ENCODE measurements around the gene KLHL26.
A peak's percentile ranks its signal among the peaks of the same experiment; 100 is the strongest.

KLHL26 gene

GRCh38 chr19:18647807-18648206 lies 11.0 kb downstream of the KLHL26 start:
- DNase-seq (ENCODE audit: extremely low read depth, low read depth): no peak

GRCh38 chr19:18648973-18649315 lies 12.1 kb downstream of the KLHL26 start:
- DNase-seq (ENCODE audit: extremely low read depth, low read depth): no peak
- TF ChIP-seq CTCF (IDR thresholded peaks at IDR 0.05; ENCODE audit: low read depth, low read length): no peak

More at GRCh38 chr19:18647807-18648206, 11.0 kb downstream of the KLHL26 start:
- TF ChIP-seq CTCF (IDR thresholded peaks at IDR 0.05; ENCODE audit: low read depth, low read length): no peak

GRCh38 chr19:18649371-18650020 lies 12.7 kb downstream of the KLHL26 start:
- TF ChIP-seq CTCF (IDR thresholded peaks at IDR 0.05; ENCODE audit: low read depth, low read length): no peak
- no peak for DNase-seq (ENCODE audit: extremely low read depth, low read depth)

GRCh38 chr19:18650021-18650390 lies 13.2 kb downstream of the KLHL26 start:
- DNase-seq (ENCODE audit: extremely low read depth, low read depth): no peak
- no peak for TF ChIP-seq CTCF (IDR thresholded peaks at IDR 0.05; ENCODE audit: low read depth, low read length)

GRCh38 chr19:18650468-18651041 lies 13.7 kb downstream of the KLHL26 start:
- peak; percentile 84 for DNase-seq (ENCODE audit: extremely low read depth, low read depth)
- TF ChIP-seq CTCF (IDR thresholded peaks at IDR 0.05; ENCODE audit: low read depth, low read length): no peak

GRCh38 chr19:18651300-18651699 lies 14.5 kb downstream of the KLHL26 start:
- no peak for TF ChIP-seq CTCF (IDR thresholded peaks at IDR 0.05; ENCODE audit: low read depth, low read length)
- DNase-seq (ENCODE audit: extremely low read depth, low read depth): no peak

GRCh38 chr19:18651733-18652132 lies 14.9 kb downstream of the KLHL26 start:
- TF ChIP-seq CTCF (IDR thresholded peaks at IDR 0.05; ENCODE audit: low read depth, low read length): no peak
- DNase-seq (ENCODE audit: extremely low read depth, low read depth): no peak

Data from AG09319 (cell line).